ENCODE data around the gene SHQ1. TPM values are rescaled to one million over a fixed set of nuclear protein-coding genes. Genes with fewer than 3 reads are reported as not detected.
A peak's percentile ranks its signal among the peaks of the same experiment; 100 is the strongest.
"Not testable (repeated sequence)": the region's sequence is repeated elsewhere in the genome, so short reads cannot be mapped to it uniquely, and the experiment has no call there.

The SHQ1 gene
- total and polyA plus RNA-seq, 2 experiments from 2014 or later: 18.3 to 28.7 TPM

- Histone ChIP-seq H3K9me2 (ENCODE audit: insufficient read depth) (no peaks in the 10 kb centered on the region), H3K27ac (ENCODE audit: low read depth) (peak overlapping the region; percentile 18; the same call in 1 of the 2 replicates), H3K4me3 (no peak overlapping the region), H3F3A (replicated peaks; ENCODE audit: low read depth) (no peaks in the 10 kb centered on the region), H3K27me3 (ENCODE audit: insufficient read depth) (no peaks in the 10 kb centered on the region), H2AFZ (no peak overlapping the region), H3K36me3 (ENCODE audit: insufficient read depth) (no peaks in the 10 kb centered on the region; the same call in 1 of the 2 replicates), H3K79me2 (replicated peaks; ENCODE audit: insufficient read depth) (no peaks in the 10 kb centered on the region), H4K20me1 (replicated peaks; ENCODE audit: insufficient read depth) (no peaks in the 10 kb centered on the region), H3K4me1 (ENCODE audit: insufficient read depth) (peaks cover 17% of the 10 kb centered on the region), H3K4me2 (no peak overlapping the region; the same call in 1 of the 2 replicates)
- Mint-ChIP-seq H3K9me3 (no peaks in the 10 kb centered on the region), H3K27me3 (ENCODE audit: insufficient read depth, low read depth, poor library complexity) (no peaks in the 10 kb centered on the region), H3K36me3 (ENCODE audit: low read depth) (peaks cover 31% of the 10 kb centered on the region; the same call in 2 of the 3 replicates), H3K4me1 (peaks cover 13% of the 10 kb centered on the region; the same call in 2 of the 3 replicates), H3K4me3 (no peak overlapping the region), H3K27ac (no peak overlapping the region)
- no peak for TF ChIP-seq CTCF (conservative IDR thresholded peaks at IDR 0.05; ENCODE audit: low read depth in 2 of 2)
- TF ChIP-seq ZNF462 (CRISPR knock-in tag; IDR thresholded peaks at IDR 0.05): no peak
- TF ChIP-seq ETS1 (IDR thresholded peaks at IDR 0.05): no peak
- TF ChIP-seq ZNF331 (CRISPR knock-in tag; IDR thresholded peaks at IDR 0.05; ENCODE audit: low read depth): no peak
- TF ChIP-seq EZH2 (IDR thresholded peaks at IDR 0.05; ENCODE audit: low read depth, unreplicated experiment): no peak
- no peak for TF ChIP-seq STAT1 (IDR thresholded peaks at IDR 0.05; ENCODE audit: unreplicated experiment)
- ATAC-seq (no peak), DNase-seq (ENCODE audit: low spot score) (no peak)
Measured at GRCh38 chr3:72789786-72790185, 58.5 kb downstream of the SHQ1 start.

- H3K27ac ChIP-seq (ENCODE audit: low read depth); H3K27ac Mint-ChIP-seq; H3K27me3 ChIP-seq (ENCODE audit: insufficient read depth); H2AFZ ChIP-seq; H3K36me3 ChIP-seq (ENCODE audit: insufficient read depth); H3K9me2 ChIP-seq (ENCODE audit: insufficient read depth); H3K4me3 Mint-ChIP-seq; H3F3A ChIP-seq (replicated peaks; ENCODE audit: low read depth); H3K27me3 Mint-ChIP-seq (ENCODE audit: insufficient read depth, low read depth, poor library complexity); H3K9me3 Mint-ChIP-seq; ATAC-seq; H4K20me1 ChIP-seq (replicated peaks; ENCODE audit: insufficient read depth); H3K4me3 ChIP-seq; DNase-seq (ENCODE audit: low spot score); H3K4me2 ChIP-seq; H3K79me2 ChIP-seq (replicated peaks; ENCODE audit: insufficient read depth): not testable (repeated sequence)
- H3K4me1 ChIP-seq (ENCODE audit: insufficient read depth): peaks cover 17% of the 10 kb centered on the region
- peaks cover 13% of the 10 kb centered on the region; the same call in 2 of the 3 replicates for H3K4me1 Mint-ChIP-seq
- H3K36me3 Mint-ChIP-seq (ENCODE audit: low read depth): peaks cover 31% of the 10 kb centered on the region; the same call in 2 of the 3 replicates
Measured at GRCh38 chr3:72788232-72788631, 60.0 kb downstream of the SHQ1 start.
